Inflammatory macrophage treated with lipopolysaccharide for 1 hour (primary cell): Measurements from ENCODE around the gene SLC25A40.
"Not testable (repeated sequence)": the region's sequence is repeated elsewhere in the genome, so short reads cannot be mapped to it uniquely, and the experiment has no call there.

ENCODE experiments used
- DNase-seq, 2 donors: peaks; one replicate each; pipeline ENCODE4 v3.0.0-alpha.2; 2020 to 2022

The SLC25A40 gene

DNA sequence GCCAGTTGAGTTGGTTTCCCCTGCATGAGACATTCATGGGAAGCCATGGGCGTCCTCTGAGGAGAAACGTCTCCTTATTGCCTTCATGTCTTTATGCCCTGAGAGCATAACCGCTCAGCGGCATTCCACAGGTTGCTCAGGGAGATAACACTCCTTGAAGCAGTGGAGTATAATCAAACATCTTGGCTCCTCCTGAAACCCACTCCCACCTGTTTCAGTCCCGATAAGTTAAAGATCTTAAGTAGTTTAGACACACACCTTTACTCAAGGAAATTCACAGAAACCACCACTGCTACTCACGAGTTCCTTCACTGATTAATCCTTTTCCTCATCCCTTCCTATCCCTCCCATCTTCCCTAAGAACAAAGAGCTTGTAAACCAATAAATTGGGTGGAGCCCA lies 9.6 kb downstream of the SLC25A40 start:
- not testable (repeated sequence) for DNase-seq

GRCh38 chr7:87866089-87866488 lies 10.1 kb downstream of the SLC25A40 start:
- no peak for DNase-seq

DNA sequence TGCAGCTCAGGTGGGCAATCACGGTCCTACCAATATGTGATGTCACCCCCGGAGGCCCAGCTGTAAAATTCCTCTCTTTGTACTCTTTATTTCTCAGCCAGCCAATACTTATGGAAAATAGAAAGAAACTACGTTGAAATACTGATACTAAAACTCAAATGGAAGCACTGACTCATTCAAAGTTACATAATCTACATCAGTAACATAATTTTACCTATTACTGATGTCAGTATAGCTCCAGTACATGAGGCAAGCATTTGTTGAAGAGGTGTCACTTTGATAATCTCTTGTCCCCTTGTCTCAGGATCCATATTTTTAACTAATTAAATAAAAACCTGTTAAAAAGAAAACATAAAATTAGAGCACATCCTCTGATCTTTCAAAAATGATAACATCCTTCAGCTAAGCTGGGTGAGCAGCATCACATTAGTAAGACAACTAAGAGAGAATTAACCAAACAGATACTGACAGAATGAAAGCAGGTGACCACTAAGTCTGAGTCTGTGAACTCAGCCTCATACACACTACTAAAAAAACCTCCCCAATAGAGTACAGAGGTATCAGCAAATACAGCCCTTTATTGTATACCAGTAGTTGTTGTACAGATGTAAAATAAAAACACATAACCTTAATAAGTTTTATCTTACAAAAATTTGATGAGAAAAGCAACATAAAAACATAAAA lies 17.6 kb downstream of the SLC25A40 start:
- peak; percentile 22 to 24 for DNase-seq

- DNase-seq = peak in 1 of 2 donors; percentile 32
Observed at GRCh38 chr7:87853237-87853864, 22.8 kb downstream of the SLC25A40 start.

DNA sequence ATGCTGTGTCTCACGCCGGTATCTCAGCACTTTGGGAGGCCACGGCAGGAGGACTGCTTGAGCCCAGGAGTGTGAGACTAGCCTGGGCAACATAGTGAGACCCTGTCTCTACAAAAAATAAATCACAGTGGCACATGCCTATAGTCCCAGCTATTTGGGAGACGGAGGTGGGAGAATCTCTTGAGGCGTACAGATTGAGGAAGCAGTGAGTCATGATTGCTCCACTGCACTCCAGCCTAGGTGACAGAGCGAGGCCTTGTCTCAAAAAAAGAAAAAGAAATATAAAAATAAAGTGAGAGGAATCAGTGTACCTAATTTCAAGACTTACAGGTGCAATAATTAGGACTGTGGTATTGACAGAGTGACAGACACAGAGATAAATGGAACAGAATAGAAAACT lies 23.9 kb downstream of the SLC25A40 start:
- peak; percentile 52 to 66 for DNase-seq

DNA sequence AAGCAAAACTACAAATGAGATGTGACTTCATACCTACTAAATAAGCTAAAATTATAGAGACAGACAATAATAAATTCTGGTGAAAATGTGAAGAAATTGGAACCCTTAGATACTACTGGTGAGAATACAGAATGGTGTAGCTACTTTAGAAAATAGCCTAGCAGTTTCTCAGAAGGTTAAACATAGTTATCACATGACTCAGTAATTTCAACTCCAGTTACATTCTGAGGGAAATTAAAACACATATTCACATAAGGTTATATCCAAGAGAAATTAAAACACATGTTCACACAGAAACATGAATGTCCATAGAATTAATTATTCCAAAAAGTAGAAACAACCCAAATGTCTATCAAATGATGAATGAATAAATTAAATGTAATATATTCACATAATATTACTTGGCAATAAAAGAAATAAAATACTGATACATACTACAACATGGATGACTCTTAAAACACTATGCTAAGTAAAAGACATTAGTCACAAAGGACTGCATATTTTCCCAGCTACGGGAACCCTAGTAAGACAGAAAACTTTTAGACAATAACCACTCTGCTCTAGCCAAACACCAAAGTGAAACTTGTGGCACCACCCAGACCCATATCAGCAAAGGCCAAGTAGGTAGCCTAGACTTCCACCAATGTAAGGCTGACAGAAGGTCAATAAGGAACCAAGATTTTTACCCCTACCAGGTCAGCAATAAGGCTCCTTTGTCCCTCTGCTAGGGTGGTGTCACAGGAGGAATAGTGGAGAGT lies 25.1 kb downstream of the SLC25A40 start:
- DNase-seq = no peak

DNA sequence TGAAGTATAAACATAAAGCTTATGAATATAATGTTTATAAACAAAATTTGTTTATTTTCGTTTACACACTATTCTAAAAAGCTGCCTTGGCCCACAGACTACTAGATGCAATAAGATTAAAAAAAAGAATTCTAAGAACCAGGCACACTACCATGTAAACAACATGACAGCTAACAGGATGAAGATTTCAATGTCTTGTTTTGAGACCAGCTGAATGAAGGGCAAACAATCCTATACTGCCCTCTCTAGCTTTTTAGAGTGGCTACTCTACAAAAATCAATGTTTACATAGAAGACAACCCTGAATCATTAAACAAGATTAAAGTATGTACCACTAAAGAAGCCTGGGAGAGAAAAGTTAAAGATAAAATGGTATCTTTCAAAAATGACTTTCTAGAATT lies 38.6 kb downstream of the SLC25A40 start:
- DNase-seq = no peak

DNA sequence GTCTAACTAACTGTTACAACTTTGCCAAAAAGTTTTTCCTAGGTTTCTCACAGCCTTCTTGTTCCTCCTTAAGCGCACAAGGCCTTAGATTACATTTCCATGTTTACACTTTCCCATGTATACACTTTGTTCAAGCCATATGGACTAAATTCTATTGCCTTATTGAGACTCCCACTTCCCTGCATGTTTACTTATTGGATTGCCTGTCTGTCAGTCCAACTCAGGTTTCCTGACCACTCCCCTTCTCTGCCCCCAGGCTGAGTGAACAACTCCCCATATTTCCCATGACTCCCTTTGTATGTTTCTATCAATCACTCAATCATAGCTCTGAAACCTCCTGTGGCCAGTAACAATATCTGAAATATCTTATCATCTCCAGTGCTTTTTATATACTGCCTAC lies 43.0 kb downstream of the SLC25A40 start:
- DNase-seq = no peak

- no peak for DNase-seq
Observed at GRCh38 chr7:87831097-87831496, 45.1 kb downstream of the SLC25A40 start.

- DNase-seq = not testable (repeated sequence)
Observed at GRCh38 chr7:87828383-87828782, 47.8 kb downstream of the SLC25A40 start.

GRCh38 chr7:87825369-87825768 lies 50.8 kb downstream of the SLC25A40 start:
- not testable (repeated sequence) for DNase-seq

- DNase-seq = not testable (repeated sequence)
Observed at GRCh38 chr7:87822056-87822455, 54.1 kb downstream of the SLC25A40 start.

GRCh38 chr7:87818336-87818735 lies 57.8 kb downstream of the SLC25A40 start:
- DNase-seq = no peak

GRCh38 chr7:87816389-87816788 lies 59.8 kb downstream of the SLC25A40 start:
- no peak for DNase-seq

DNA sequence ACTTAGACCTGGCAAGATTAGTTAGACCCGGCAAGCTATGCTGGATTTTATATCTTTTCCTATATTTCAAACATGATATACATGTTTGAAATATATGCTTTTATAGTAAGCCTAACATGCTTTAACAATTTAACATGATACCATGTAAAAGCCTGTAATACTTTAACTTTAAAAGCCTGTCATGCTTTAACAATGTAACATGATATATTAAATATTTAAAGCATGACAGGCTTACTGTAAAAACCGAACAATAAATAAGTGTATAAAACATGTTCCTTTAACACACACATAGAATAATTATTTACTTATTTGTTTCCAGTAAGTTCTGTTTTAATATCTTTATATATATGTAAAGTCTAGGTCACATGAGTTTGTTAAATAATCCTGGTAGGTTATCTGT lies 65.4 kb downstream of the SLC25A40 start:
- no peak for DNase-seq

- DNase-seq = no peak
Observed at GRCh38 chr7:87810130-87810529, 66.0 kb downstream of the SLC25A40 start.

- no peak for DNase-seq
Observed at GRCh38 chr7:87806150-87806549, 70.0 kb downstream of the SLC25A40 start.

GRCh38 chr7:87797798-87798403 lies 78.3 kb downstream of the SLC25A40 start:
- DNase-seq = peak; percentile 47 to 70

DNA sequence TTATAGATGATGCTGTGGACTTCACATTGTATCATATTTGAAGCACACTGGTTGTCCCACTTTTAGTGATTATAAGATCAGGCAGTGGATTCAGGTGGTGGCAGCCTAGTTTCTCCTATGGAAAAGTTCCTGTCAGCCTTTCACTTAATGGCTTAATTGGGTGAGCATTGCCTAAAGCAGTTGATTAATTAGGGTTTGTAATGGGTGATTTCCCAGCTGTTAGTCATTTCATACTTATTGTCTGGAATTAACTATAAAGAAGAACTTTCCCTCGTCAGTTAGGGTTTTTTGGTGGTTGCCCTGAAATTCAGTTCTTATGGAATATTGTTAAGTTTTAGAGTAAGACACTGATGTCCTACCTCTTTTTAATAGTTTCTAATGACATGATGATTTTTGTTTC lies 78.8 kb downstream of the SLC25A40 start:
- no peak for DNase-seq

DNA sequence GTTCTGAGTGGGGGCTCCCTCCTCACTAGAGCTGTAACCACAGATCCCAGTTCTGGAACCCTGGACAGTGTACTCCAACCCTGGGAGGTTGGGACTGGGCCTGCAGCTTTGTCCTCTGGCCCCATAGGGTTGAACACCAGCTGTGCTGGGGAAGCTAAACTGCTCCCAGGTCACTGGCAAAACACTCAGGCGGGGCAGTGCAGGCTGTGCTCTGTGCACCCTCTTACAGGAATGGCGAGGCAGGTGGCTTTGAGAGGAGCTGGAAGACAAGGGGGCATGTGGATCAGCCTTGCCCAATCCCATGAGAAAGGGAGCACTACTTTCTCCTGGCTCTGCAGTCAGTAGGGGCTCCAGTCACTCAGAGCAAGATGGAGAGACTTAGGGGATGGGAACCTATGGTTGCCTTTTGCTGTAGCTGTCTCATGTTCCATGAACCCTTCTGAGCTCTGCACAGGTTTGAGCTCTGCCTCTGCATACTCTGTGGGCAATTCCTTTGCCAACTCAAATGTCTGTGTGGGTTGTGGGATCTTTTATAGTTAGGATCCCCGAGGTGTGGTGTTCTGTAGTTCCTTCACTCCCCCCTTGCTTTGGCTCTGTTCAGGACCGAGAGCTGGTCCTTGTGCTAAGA lies 90.7 kb downstream of the SLC25A40 start:
- no peak for DNase-seq

GRCh38 chr7:87784424-87784823 lies 91.7 kb downstream of the SLC25A40 start:
- DNase-seq = no peak
